GM12891 (cell line): ENCODE measurements around the gene ITPRID2. TPM values are rescaled to one million over a fixed set of nuclear protein-coding genes. Genes with fewer than 3 reads are reported as not detected.

Source experiments
- DNase-seq: peaks from one replicate; pipeline ENCODE4 v3.0.0; 2011; ENCODE audit warnings: low spot score; ENCODE audit not compliant: insufficient read length
- FAIRE-seq: peaks from 2 replicates; lab custom pipeline; 2011; peaks lifted over from hg19 to GRCh38; lab: Jason Lieb, UNC
- PAX5 ChIP-seq: IDR thresholded peaks from 2 replicates; pipeline ENCODE4 v1.6.1; 2011; ENCODE audit warnings: low read length, moderate library complexity, mild to moderate bottlenecking; ENCODE audit not compliant: insufficient read depth, severe bottlenecking
- POLR2A ChIP-seq: IDR thresholded peaks from 2 replicates; pipeline ENCODE4 v1.6.1; 2011; ENCODE audit warnings: low read depth, low read length, control low read depth
- POLR2AphosphoS5 ChIP-seq: IDR thresholded peaks from 2 replicates; pipeline ENCODE4 v1.6.1; 2011; ENCODE audit warnings: low read depth, low read length, control low read depth
- POU2F2 ChIP-seq: IDR thresholded peaks from 2 replicates; pipeline ENCODE4 v1.6.1; 2011; ENCODE audit warnings: low read depth, mild to moderate bottlenecking, control low read depth, low read length, moderate library complexity
- SPI1 ChIP-seq: IDR thresholded peaks from 2 replicates; pipeline ENCODE4 v1.6.1; 2011; ENCODE audit warnings: low read depth, low read length, control low read depth
- TAF1 ChIP-seq: IDR thresholded peaks from 2 replicates; pipeline ENCODE4 v1.6.1; 2011; ENCODE audit warnings: low read depth, low read length, control low read depth
- polyA plus RNA-seq: library from polyadenylated mRNA; unstranded; fragments of >200 nt; gene quantifications from one replicate; pipeline ENCODE4 v1.2.1, GENCODE V29; 2012; ENCODE audit warnings: low read depth, missing spikeins, inconsistent platforms; ENCODE audit not compliant: missing spikeins

Gene ITPRID2
- polyA plus RNA-seq, result 5.8 TPM

- DNase-seq (peak; percentile 86), FAIRE-seq (peak; percentile 95)
- TF ChIP-seq POLR2AphosphoS5 (no peak), PAX5 (no peak), TAF1 (no peak), SPI1 (no peak)
Observed at GRCh38 chr2:181891258-181891965, at the start of gene ITPRID2. ITPRID2 (plus strand) TSS chr2:181891730; CDS start chr2:181892067, 337 bp downstream.

GRCh38 chr2:181844551-181845290, 46.8 kb upstream of the ITPRID2 start:
- DNase-seq (no peak), FAIRE-seq (no peak)
- TF ChIP-seq POLR2AphosphoS5 (no peak), POLR2A (no peak)

- DNase-seq (no peak), FAIRE-seq (no peak)
Observed at GRCh38 chr2:181846399-181847197, 44.9 kb upstream of the ITPRID2 start.

GRCh38 chr2:181847198-181847556, 44.4 kb upstream of the ITPRID2 start:
- TF ChIP-seq POLR2A (no peak), TAF1 (no peak), PAX5 (no peak), POLR2AphosphoS5 (no peak), POU2F2 (no peak), SPI1 (no peak)
- no peak for DNase-seq
- no peak for FAIRE-seq

More at GRCh38 chr2:181846399-181847197, 44.9 kb upstream of the ITPRID2 start:
- TF ChIP-seq TAF1, result no peak
- no peak for TF ChIP-seq SPI1
- no peak for TF ChIP-seq POLR2A
- TF ChIP-seq POLR2AphosphoS5, result no peak
- no peak for TF ChIP-seq PAX5
- no peak for TF ChIP-seq POU2F2

- no peak for FAIRE-seq
- TF ChIP-seq POLR2A (no peak), TAF1 (no peak), POU2F2 (no peak), SPI1 (no peak), POLR2AphosphoS5 (no peak), PAX5 (no peak)
- DNase-seq, result no peak
Observed at GRCh38 chr2:181847702-181848101, 43.8 kb upstream of the ITPRID2 start.

- TF ChIP-seq POLR2A, result no peak
- no peak for TF ChIP-seq PAX5
- no peak for TF ChIP-seq POLR2AphosphoS5
- TF ChIP-seq POU2F2, result no peak
- no peak for TF ChIP-seq SPI1
- TF ChIP-seq TAF1, result no peak
- no peak for FAIRE-seq
- no peak for DNase-seq
Observed at GRCh38 chr2:181848261-181848886, 43.2 kb upstream of the ITPRID2 start.

- no peak for FAIRE-seq
- no peak for TF ChIP-seq POLR2A
- TF ChIP-seq POLR2AphosphoS5, result no peak
- no peak for TF ChIP-seq TAF1
- no peak for TF ChIP-seq PAX5
- TF ChIP-seq SPI1, result no peak
- TF ChIP-seq POU2F2, result no peak
- no peak for DNase-seq
Observed at GRCh38 chr2:181849601-181850000, 41.9 kb upstream of the ITPRID2 start.

- no peak for TF ChIP-seq POU2F2
- no peak for TF ChIP-seq PAX5
- TF ChIP-seq TAF1, result no peak
- no peak for TF ChIP-seq POLR2AphosphoS5
- DNase-seq, result no peak
- FAIRE-seq, result no peak
Observed at GRCh38 chr2:181850936-181851560, 40.5 kb upstream of the ITPRID2 start.

- DNase-seq (no peak), FAIRE-seq (no peak)
- no peak for TF ChIP-seq TAF1
- no peak for TF ChIP-seq POU2F2
- no peak for TF ChIP-seq SPI1
- no peak for TF ChIP-seq POLR2AphosphoS5
- no peak for TF ChIP-seq POLR2A
- no peak for TF ChIP-seq PAX5
Observed at GRCh38 chr2:181851726-181852125, 39.8 kb upstream of the ITPRID2 start.

GRCh38 chr2:181853696-181854095, 37.8 kb upstream of the ITPRID2 start:
- DNase-seq (no peak), FAIRE-seq (no peak)
- TF ChIP-seq SPI1 (no peak), POLR2A (no peak), POLR2AphosphoS5 (no peak), TAF1 (no peak), PAX5 (no peak), POU2F2 (no peak)
